OCI-LY7 (cell line): ENCODE data around the gene PLXNB2.

Experiments
- EZH2phosphoT487 ChIP-seq: fragments of 200-600 bp; sonication (generic); IDR thresholded peaks from 2 replicates; pipeline ENCODE4 v1.6.1; 2018; ENCODE audit warnings: low read depth, borderline replicate concordance, mild to moderate bottlenecking, mixed run types, antibody characterized with exemption, low read length, moderate library complexity, mixed read lengths
- TF ChIP-seq, protein P1 (sequence below): fragments of 200-600 bp; sonication (generic); conservative IDR thresholded peaks from 2 replicates; pipeline ENCODE4 v1.5.1; 2014; ENCODE audit warnings: mild to moderate bottlenecking, antibody characterized with exemption, low read length, moderate library complexity, mixed read lengths

DNA sequence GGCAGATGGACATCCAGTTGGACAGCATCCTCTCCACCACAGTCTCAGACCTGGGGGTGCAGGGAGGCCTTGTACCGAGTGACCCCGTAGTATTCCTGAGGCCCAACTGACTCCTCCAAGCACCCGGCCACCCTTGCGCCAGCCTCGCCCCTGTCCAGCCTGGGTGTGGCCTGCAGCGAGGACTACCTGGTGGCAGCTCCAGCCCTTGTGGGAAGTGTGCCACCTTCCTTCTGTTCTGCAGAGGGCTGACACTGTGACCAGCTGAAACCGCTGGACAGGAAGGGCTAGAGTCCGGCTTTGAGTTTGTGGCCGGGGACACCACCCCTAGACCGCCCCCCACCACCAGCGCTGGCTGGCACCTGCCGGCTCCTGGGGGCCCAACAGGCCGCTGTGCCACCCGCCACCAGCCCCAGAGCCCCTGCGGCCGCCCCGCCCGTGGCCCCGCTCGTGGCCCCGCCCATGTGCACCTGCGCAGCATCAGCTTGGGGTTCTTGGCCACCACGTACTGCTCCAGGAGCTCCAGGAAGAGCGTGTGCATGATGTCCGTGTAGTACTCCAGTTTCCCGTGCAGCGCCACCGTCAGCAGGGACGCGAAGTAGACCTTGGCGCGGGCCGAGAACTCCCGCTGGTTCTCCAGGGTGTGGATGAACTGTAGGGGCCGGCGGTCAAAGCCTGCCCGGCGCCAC is 27.3 kb downstream of the PLXNB2 start:
- TF ChIP-seq, protein P1, sequence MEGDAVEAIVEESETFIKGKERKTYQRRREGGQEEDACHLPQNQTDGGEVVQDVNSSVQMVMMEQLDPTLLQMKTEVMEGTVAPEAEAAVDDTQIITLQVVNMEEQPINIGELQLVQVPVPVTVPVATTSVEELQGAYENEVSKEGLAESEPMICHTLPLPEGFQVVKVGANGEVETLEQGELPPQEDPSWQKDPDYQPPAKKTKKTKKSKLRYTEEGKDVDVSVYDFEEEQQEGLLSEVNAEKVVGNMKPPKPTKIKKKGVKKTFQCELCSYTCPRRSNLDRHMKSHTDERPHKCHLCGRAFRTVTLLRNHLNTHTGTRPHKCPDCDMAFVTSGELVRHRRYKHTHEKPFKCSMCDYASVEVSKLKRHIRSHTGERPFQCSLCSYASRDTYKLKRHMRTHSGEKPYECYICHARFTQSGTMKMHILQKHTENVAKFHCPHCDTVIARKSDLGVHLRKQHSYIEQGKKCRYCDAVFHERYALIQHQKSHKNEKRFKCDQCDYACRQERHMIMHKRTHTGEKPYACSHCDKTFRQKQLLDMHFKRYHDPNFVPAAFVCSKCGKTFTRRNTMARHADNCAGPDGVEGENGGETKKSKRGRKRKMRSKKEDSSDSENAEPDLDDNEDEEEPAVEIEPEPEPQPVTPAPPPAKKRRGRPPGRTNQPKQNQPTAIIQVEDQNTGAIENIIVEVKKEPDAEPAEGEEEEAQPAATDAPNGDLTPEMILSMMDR: no peak
- TF ChIP-seq EZH2phosphoT487: no peak
